ENCODE data around the gene CNOT1.
"Not testable (repeated sequence)": the region's sequence is repeated elsewhere in the genome, so short reads cannot be mapped to it uniquely, and the experiment has no call there.

The CNOT1 gene

GRCh38 chr16:58501242-58502131 is 128.1 kb downstream of the CNOT1 start:
- DNase-seq = peak; percentile 53

GRCh38 chr16:58500430-58501241 is 129.0 kb downstream of the CNOT1 start:
- DNase-seq = no peak

DNA sequence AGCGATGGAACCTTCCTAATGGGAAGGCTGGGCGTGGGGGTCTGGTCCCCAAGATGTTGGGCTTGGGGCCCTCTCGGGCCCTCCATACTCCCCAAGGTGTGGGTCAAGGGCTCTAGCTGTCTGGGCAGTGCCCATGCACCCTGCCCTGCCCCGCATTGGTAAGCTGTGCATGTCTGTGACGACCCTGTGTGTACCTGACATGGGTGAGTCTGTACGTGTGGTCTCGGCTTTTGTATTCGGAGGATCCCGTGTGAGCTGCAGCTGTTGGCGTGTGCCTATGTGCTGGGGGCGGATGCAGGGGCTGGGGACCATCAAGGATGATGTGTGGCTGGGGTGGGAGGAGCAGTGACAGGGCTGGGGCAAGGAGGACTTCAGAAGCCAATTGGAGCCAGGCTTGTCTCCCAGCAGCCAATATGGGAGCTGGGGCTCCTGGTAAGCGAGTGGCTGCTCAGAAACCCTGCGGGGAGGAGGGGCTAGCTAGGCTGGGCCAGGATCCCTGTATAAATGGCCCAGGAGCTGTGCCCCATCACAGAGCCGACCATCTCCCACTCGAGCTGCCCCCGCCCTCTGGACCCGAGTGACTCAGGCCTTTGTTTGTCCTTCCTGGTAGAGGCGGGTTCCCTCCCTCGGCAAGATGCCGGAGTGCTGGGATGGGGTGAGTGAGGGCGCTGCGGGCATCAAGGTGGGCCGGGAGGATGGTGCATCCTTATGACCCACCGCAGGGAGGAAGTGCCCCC is 129.8 kb downstream of the CNOT1 start, which contains the start of gene NDRG4:
TSS of gene NDRG4 (plus strand) at position 529 of the 737 bp plus-strand sequence. CDS start at position 635, 106 bp downstream.
- DNase-seq = peak; percentile 34

- no peak for DNase-seq
These were observed 130.5 kb downstream of the CNOT1 start for GRCh38 chr16:58499092-58499511.

GRCh38 chr16:58498341-58499091 is 131.1 kb downstream of the CNOT1 start:
- no peak for DNase-seq

DNA sequence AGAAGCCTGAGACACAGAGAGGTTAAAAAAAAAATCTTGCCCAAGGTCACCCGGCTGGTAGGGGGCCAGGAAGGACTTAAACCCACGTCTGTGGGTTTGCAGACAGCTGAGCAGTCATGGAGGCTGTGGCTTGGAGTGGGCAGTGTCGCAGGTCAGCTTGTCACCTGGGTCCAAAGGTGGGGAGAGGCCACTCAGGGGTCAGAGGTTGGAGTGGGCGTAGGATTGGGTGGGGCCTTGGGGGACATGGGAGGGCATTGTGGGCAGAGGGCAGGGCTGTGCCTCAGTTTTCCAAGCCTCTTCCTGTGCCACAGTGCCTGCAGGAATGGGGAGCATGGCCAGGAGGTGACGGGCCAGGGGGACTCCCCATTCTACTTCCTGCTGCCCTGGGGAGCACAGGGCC is 131.7 kb downstream of the CNOT1 start:
- DNase-seq = no peak

DNA sequence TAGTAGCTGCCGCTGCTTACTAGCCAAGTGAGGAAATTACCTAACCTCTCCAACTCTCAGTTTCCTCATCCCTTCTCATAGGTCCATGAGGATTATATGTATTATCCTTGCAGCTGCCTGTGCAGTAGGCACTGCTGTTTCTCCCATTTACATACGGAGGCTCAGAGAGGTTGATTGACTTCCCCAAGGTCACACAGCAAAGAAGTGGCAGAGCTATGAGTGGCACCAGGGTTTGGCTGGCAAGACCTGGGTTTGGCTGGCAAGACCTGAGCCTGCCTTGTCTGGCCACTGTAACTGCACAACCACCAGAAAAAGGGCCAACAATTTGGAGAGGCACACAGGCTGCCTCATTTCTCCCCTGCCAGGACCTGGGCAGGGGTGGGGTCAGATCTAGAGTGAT is 132.2 kb downstream of the CNOT1 start:
- DNase-seq = no peak

DNA sequence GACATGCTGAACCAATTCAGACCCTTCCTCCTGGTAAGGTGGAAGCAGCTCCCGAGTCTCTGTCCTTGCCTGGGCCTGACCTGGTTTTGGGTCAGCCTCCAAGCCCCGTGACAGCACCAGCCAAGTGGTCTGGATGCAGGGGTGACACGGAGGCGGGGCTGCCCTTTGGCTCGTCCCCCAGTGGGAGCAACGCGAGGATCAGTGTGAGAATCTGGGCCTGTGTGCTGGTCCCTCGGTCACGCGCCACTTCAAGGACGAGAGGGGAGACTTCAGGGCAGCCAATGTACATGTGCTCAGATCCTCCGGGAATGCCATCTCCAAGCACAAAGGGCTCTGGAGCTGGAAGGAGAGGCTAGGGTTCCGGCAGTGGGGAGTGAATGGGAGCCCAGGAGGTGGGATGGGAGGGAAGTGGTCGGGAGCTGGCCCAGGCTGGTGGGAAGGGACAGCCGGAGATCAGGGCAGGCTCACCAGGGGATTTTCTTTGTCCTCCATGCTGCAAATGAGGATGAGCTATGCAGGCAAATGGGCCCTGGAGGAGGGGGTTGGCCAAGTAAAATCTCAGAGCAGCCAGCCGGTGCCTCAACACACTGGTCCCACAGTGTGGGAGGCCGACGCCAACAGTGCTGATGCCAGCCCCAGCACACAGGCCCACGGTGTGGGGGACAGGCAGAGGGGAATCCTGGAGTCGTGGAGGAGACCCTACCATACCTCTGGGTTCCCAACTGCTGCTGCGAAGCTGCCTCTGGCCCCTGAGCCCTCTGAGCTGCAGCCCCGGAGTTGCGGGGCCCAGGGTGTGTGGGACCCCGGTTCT is 133.9 kb downstream of the CNOT1 start:
- DNase-seq = no peak

- DNase-seq = peak; percentile 54
These were observed 134.6 kb downstream of the CNOT1 start for GRCh38 chr16:58494981-58495520.

- no peak for DNase-seq
These were observed 135.7 kb downstream of the CNOT1 start for GRCh38 chr16:58493756-58494431.

DNA sequence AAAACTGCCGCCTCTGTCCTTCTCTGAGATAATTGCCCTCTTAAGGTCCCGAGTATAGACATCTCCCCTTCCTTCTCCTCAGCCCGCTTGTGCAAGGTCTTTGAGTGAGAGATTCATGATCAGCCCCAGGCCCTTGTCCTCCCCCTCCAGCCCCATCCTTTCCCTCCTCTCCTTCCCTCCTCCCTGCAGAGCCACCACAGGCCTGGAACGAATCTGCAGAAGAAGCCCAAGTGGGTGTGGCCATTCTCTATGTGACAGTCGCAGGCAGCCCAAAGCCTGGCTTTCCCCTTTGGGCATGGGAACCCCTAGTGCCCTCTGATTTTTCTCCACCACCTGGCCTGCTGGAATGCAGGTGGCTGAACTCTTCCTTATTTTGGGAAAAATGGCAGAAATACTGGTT is 136.9 kb downstream of the CNOT1 start:
- DNase-seq = no peak

GRCh38 chr16:58492066-58492465 is 137.6 kb downstream of the CNOT1 start:
- no peak for DNase-seq

GRCh38 chr16:58490539-58490938 is 139.1 kb downstream of the CNOT1 start:
- not testable (repeated sequence) for DNase-seq

DNA sequence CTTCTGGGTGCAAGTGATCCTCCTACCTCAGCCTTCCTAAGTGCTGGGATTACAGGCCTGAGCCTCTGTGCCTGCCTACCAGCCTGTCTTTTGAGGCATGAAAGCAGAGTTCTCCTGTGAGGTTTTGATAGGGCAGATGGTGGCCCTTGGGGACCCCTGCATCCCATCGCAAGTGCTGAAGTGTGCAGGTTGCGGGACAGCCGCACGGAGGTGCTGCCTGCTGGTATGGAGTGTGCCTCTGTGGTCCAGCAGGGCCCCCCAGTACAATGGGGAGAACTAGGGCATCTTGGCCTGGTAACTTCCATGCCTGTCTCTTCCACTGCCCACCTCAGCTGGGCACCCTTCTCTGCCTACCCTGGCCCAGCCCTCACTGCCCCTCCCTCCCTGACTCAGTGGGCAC is 139.6 kb downstream of the CNOT1 start:
- no peak for DNase-seq

DNA sequence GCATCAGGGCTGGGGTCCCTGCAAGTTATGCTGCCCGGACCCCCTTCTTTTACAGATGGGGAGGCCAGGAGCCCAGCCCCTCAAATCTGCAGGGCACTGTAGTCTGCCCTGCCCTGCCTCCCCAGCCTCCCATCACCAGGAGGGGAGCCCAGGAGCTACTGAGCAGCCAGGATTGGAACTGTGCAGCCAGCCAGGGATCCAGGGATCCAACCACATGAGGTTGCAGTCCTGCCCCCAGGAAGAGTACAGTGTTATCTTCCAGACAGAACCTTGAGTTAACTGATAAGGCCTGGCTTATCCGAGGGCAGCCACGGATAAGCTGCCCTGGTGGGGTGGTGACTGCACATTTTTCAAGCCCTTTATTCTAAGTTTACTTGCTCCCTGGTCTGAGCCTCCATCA is 141.1 kb downstream of the CNOT1 start:
- DNase-seq = no peak

DNA sequence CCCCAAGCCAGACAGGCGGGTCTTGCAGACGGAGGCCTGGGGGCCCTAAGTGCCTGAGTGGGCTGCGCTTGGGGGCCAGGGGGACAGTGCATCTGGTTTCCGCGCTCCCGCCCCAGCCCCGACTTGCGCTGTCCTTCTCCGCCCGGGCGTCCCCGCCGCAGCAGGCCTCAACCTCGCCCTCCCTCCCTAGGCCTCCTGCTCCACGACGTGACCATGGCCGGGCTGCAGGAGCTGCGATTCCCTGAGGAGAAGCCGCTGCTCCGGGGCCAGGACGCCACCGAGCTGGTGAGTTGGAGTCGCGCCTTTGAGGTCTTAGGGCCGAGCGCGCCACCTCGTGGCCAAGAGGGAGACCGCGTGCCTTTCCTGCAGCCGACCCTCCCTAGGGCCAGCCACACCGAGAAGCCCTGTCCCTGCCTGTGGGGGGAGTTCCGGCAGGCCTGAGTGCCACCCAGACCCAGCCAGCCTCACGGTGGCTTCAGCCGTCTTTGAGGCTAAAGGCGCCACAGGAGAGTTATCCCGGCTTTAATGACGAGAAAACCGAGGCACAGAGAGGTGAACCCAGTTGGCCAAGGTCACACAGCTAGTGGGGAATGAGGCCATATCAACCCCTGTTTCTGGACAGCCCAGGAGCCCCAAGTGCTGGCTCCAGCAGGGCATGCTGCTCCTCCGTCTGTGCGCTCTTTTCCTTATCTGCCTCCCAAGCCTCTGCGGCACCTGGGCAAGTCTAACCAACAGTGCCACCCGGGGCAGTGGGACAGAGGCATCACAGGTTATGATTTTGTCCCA is 141.9 kb downstream of the CNOT1 start:
- DNase-seq = peak; percentile 52

DNA sequence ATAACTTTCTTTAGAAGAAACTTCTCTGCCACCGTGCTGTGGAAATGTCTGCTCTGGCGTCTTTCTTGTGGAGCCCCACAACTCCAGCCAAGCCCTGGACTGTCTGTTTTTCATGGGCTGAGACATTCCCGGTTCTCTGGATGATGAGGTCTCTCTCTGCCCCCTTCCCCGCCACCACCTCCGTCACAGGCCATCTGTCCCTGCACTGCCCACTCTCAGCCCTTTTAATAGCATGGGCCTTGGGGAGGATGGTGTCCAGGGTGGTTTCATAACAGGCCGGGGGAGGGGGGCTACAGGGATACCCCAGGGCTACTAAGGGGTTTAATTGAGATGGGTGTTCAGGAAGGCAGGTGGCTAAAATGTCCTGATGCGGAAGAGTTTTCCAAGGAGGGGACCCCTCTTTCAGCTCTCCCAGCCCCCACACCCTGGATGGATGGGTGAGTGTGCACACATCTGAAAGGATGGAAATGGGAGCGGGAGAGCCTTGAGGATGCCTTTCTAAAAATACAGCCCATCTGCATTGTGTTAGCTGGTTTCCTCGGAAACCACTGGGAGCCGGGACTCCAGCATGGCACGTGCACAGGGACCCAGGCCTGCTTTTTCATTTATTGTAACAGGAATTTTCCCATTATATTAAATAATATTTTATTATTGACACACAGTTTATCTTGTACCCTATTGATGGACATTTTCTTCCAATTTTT is 144.3 kb downstream of the CNOT1 start:
- no peak for DNase-seq

DNA sequence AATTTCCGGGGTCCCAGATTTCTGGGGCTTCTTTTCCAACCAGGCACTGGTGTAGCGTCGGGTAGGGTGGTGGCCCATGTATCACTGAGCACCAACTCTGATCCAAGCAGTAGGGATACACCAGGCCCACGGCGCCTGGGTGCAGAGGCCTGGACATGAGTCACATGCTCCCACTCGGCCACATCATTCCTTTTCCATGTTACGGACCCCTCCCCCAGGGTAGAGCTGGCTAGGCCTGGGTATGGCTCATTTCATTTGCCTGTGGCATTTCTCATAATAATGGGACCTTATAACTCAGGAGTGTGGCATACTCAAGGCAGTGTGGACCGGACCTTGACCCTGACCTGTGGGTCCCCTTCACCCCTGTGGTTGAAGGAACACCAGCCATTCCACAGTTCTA is 147.7 kb downstream of the CNOT1 start:
- no peak for DNase-seq
